HG03060 (cell line): ENCODE results near the gene FA2H.

Experiments used
- ATAC-seq: cut with Tn5 transposase; IDR thresholded peaks from one replicate; pipeline ENCODE4 v1.9.1; 2021; ENCODE audit warnings: low read depth, moderate number of reproducible peaks; ENCODE audit not compliant: unreplicated experiment

FA2H gene

DNA sequence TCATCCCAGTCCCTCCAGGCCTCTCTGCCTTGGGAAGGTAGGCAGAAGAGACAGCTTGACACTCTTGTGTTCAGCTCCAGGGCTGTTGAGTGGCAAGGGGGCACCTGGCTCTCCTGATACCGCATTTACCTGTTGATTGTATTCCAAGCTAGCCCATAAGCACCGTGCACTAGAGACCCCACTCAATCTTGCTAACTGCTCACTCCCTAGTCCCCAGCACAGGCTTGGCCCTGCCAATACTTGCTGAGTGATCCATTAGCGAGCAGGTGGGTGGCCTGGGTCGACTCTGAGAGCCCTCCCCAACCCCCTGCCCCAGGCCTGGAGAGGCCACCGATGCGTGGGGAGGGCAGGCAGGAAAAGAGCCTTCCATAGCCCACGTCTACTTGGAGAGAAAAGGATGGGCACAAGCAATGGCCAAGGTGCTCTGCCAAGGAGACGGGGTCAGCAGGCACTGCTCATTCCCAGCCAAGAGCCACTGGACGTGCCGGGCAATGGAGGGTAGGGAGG, 29.5 kb downstream of the FA2H start:
- ATAC-seq: no peak

DNA sequence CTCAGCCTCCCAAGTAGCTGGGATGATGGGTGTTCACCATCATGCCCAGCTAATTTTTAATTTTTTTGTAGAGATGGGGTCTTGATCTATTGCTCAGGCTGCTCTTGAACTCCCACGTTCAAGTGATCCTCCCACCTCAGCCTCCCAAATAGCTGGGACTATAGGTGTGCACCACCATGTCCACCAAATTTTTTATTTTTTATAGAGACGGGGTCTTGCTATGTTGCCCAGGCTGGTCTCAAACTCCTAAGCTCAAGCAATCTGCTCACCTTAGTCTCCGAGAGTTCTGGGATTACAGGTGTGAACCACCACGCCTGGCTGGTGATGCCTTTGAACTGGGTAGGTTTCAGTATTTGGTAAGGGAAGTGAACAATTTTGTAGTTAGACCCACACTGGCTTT, 30.1 kb downstream of the FA2H start:
- ATAC-seq: no peak

DNA sequence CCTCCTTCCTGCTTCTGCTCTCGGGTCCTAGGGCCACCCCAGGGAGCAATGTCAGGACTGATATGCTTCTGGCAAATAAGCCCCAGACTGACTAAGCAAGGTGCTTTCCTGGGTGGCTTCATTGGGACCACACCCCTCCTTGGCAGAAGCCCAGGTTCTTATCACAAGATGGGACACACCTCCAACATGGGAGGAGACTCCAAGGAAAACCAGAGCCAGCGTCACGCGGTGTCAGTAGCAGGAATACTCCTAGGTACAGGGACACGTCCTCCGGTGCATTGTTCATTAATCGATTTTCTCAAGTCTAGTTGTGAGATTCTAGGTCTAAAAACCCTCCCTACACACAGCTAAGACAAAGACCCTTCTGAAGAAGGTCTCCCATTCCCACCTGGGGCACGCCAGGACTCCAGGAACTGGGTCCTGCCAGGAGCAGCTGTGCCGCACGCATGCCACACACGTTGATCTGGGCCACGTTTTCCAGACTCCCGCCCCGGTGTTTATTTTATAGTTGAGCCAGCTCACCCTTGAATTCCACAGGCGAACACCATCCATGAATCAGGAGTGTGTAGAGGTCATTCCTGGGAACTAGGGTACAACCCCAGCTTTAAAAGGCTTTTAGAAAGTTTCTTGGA, 30.8 kb downstream of the FA2H start:
- no peak for ATAC-seq

DNA sequence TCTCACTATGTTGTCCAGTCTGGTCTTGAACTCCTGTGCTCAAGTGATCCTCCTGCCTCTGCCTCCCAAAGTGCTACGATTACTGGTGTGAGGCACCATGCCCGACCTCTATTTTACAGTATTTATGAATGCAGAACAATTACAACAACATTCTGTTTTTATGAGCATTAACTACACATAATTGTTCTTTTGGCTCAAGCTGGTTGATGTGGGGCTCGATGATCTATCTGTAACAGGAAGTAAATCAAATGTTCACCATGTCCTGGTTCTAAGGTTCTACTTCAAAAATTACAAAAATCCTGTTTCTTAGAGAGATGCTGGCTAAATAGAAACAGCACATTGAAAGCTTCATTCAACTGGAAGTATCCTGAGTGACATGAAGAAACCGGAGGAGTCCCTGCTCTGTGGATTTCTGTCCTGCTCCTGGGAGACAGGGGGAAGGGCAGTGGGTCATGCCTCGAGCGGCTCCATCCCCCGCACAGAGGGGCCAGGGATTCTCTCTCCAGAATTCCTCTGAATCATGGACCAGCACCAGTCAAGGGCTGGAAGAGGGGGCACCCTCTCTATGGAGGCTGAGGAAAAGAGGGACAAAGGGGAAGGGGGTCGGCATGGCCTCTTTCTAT, 31.5 kb downstream of the FA2H start:
- ATAC-seq: no peak

DNA sequence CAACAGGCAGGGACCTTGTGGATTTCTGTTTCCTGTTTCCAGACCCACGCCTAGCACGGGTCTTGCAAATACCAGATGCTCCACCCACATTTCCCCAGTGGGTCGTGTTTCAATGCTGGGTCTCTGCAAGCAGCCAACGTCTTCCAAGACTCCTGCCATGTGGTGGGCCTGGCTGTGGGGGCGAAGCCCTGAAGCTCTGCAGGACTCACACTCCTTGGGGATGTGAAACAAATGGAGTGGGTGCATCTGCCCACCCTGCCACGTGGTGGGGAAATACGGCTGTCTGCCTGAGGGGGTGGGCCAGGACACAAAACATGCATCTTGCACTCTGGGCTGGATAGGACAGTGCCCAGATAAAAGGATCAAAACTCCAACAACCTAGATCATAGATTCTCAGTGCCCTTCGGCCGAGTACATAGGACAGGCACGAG, 32.6 kb downstream of the FA2H start:
- ATAC-seq: no peak

DNA sequence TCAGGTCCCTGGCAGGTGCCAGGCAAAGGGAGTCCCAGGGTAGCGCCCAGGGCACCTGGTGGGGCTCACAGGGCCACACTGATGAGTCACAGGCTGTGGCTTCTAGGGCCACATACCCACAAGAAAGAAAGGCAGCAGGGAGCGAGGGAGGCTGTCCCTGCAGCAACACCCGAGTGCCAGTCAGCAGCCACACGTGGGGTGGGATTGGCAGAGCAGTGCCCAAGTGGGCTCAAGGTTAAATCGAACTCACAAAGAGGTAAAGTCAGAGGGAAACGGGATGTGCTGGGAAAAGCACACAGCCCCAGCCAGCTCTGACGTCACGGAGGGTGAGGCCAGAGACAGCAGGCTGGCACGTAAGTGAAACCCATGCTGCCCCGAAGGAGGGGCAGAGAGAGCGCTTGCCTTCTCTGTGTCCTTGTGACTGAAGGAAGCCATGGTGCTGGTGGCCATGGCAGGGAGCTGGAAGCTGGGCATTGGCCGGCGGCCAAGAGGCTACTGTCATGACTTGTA, 33.8 kb downstream of the FA2H start:
- no peak for ATAC-seq

DNA sequence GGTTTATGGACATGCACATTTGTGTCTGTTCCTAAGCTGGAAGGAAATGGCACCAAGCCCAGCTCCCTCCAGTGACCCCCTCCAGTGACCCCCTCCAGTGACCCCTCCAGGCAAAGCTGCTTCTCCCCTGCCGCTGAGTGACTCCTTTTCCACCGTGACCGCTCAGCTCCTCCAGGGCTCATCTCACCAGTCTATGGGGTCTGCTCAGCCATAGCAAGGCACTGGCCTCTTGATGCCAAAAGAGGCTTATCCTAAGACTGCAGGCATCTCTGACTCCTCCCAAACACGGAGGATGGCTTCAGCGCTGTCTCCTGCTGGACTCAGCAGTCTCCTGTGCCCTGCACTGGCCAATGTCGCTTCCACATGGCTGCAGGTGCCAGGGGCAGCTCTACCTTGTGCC, 35.3 kb downstream of the FA2H start:
- no peak for ATAC-seq

DNA sequence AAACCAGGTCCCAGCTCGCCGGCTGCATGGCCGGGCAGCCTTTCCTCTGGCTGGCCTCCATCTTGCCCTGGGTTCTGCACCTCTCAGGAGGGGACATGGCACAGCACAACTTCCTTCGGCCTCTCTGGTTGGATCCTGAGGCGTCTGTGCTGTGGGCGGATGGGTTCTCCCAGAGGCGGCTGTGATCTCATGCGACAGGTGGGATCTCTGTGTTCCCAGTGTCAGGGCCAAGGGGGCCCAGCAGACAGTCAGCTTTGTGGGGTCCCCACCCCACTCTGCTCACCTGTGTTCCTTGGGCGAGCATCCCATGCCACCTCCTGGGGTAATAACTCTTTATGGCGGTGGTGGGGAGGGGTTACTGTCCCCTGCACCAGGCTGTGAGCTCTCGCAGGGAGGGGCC, 35.8 kb downstream of the FA2H start:
- no peak for ATAC-seq

DNA sequence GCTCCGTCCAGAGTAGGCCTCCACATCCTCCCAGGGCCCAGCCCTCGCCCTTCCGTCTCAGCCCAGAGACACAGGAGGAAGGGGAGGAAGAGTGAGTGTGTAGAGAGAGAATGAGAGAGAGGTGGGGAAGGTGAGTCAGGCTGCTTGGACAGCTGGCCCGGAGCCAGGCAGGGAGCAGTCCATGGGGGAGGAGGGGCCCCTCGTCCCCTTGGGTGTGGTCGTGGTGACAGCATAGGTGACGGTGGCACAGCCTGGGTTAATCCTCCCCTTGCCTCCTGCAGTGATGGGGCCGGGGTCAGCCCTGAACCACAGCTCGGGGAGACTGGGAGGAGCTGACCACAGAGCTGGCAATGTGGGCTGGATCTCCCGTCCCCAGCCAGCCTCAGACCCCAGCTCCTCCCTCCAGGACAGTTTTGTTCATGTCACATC, 36.5 kb downstream of the FA2H start:
- ATAC-seq: no peak

DNA sequence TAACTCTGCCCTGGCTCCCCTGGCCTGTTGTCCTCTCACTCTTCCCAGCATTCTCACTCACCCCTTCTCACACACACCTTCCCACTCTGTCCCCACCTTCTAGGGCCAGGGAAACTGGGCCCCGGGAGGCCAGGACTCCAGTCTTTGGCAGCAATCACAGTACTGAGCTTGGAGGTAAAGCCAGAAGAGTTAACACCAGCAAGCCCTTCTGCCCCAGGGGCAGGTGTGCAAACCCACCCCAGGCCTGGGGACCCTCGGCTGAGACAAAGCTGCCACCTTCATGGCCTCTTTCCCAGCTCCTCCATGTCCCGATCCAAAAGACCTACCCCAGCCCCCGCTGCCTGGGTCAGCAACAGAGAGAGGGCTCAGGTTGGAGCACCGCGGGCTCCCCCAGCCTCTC, 37.1 kb downstream of the FA2H start:
- ATAC-seq: no peak

DNA sequence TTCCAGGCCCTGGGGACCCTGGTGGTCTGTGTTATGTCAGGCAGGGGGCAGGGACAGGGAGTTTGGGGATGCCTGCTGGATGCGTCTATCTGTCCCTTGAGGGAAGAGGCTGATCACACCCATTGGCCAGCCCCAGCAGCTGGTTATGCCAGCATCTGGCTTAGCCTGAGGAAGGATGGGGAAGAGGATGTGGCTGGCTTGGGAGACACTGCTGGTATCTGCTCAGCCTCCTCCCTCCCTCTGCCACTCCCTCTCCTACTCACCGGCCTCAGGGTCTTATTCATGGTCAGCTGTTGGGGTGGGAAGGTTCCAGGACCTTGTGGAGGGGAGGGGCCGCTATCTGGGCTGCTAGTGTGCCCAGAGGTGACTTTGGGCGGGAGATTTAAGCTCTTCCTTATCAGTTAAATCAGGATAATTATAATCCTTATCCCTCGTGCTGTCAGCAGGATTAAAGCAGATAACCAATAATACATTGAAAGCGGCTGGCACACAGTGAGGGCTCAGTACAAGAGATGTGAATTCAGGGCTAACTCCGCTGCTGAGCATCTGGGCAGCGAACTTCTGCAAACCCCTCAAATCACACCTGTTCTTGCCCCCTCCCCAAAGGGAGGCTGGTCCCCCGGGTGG, 38.0 kb downstream of the FA2H start:
- no peak for ATAC-seq

DNA sequence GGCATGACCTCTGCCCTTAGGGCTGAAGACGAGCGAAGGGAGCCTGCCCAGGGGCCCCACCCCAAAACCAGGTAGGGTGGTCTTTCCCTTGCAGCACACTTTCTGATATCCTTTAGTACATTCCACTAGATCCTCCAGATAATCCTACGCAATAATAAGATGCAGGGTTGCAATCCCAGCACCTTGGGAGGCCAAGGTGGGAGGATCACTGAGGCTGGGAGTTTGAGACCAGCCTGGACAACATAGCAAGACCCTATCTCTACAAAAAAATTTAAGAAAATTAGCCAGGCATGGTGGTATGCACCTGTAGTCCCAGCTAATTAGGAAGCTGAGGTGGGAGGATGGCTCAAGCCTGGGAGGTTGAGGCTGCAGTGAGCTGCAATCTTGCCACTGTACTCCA, 39.1 kb downstream of the FA2H start:
- no peak for ATAC-seq

DNA sequence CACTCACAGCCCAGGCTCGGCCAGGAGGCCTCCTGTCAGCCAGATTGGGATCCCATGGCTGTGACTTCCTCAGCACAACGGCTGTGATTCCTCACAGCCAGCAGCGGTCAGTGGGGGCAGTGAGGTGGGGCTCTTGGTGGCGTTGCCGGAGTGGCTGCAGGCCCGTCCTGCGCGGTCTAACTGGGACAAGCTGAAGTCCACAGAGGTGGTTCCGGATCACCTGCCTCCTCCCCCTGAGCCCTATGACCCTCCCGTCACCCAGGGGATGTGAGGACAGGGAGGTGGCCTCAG, 39.5 kb downstream of the FA2H start:
- no peak for ATAC-seq

DNA sequence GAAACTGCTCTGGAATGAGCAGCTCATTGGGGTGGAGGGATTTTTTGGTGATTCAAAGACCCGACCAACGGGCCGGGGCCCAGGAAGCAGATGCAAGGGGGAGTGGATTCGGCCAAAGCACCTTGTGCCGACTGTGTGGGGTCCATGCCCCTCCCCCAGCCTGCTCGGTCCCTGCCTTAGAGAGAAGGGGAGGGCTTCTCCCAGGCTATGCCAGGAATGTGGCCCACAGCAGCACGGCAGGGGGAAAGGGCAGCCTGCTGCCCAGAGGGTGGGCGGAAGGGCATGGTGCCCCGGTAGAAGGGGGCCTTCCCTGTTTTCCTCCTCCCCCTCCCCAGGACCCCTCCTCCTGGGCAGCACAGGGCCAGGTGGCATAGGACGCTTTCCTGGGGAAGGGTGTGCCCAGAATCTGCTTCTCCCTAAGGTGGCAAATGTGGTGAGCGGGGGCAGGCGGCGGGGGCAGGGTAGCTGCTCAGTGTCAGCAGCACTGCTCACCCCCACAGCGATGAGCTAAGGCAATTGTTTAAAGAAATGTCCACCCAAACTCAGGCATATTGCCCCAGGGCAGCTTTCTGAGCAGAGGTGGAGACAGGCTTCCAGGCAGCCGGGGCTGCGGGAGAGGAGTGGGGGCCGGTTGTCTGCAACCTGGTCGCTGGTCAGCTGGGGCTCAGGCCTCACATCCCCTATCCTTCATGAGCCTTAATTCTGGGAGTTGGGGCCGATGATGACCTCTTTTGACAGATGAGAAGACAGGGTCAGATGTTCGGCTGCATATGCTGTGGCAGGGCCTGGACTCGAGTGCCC, 40.1 kb downstream of the FA2H start:
- no peak for ATAC-seq

DNA sequence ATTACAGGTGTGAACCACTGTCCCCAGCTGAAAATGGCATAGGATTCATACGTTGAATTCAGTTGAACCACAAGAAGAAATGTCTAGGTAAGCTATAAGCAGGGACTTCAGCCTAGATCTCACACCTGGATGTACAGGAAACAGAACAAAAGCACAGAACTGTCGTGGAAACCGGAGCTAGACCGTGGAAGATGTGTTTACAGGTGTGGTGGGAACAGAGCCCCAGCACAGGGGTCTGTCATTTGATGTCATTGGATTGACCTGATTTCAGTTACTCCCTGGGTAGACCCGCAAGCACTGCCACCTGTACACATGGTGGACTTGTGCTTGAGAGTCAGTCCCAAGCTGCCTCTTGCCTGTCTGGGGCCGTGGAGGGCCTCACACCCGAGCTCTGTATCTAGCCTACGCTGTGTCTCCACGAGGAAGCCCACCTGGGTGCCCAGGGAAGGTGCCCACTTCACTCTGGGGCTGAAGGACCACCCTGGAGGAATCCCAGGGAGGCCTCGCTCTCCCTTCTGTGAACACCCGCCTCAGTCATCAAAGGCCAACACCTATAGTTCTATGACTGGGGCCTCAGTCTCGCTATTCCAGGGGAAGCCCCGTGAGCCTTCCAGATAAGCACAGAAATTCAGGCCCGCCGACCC, 41.8 kb downstream of the FA2H start:
- ATAC-seq: no peak

DNA sequence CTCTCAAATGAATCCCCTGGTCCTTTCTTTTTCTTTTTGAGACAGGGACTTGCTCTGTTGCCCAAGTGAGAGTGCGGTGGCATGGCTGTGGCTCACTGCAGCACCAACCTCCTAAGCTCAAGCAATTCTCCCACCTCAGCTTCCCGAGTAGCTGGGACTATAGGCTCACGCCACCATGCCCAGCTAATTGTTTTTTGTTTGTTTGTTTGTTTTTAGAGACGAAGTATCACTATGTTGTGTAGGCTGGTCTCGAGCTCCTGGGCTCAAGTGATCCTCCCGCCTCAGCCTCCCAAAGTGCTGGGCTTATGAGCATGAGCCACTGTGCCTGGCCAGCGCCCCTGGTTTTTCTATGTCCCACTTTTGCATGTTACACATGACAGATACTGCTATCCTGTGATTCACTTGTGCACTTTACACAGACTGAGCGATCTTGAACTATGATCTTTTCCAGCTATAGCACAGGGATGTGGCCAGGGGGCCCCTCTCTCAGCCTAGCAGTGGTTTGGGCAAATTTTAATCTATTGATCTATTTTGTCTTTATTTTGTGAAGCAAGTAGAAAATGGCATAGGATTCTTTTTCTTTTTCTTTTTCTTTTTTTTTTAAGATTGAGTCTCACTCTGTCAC, 42.7 kb downstream of the FA2H start:
- no peak for ATAC-seq

DNA sequence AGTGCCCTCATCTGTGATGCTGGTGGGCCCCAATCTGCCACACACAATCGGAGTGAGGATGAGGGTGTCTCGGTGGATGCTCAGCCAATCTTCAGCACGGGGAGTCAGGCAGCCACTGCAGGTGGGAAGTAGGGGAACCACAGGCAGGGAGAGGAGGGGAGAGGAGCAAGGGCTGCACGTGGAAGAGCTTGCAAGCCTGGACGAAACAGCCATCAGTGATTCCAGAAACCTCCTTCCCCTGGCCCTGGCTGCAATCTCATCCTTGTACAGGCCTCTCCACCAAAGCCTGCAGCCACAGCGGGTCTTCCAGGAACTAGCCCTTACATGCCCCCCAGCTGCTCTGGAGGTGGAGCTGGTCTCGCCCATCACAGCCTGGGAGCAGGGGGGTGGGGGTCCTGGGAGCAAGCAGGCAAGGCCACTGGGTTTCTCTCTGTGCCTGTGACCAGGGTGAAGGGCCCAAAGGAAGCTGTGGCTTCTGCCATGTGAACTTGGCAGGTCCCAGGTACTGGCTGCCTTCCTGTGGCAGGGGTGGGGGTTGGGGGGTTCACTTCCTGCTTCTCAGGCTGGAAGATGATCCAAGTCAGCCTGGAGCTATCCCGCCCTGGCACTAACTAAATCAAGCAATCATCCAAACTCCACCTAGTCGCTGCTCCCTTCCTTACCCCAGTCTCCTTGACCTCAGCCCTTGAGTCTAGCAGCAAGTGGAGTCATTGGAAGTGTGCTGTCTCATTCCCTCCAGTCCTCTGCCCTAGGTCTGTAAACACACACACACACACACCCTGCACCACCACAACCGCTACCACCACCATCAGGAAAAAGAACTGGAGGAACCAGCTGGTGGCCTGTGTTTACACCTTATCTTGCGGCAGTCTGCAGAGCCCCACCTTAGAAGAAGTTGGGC, 44.6 kb downstream of the FA2H start:
- no peak for ATAC-seq

DNA sequence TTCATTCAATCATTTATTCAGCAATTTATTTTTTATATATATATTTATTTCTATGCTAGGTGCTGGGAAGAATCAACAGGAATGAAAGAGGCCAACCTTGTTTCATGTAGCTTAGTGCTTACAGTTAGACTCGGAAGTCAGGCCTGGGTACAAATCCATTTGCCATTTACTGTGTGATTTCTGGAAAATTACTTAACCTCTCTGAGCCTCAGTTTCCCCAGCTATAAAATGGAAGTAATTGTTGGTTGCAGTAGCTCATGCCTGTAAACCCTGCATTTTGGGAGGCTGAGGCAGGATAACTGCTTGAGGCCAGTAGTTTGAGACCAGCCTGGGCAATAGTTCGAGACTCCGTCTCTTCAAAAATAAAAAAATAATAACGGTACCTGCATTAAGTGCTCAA, 46.7 kb downstream of the FA2H start:
- ATAC-seq: no peak

DNA sequence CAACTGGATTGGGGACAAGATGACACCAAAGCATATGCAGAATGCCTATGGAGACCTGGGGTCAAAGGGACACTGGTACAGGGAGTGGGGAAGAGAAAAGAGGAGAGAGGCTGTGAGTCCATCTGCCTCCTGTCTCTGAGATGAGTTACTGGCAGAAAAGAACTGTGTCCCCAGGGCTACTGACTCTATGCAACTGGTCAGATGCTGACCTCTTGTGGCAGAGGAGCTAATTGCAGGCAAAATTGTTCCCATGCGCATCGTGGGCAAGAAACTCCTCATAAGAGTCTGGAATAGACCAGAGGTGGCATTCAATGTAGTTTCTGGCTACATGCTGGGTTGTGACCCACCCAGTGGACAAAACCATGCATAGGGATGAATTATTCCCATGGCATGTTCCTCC, 47.9 kb downstream of the FA2H start:
- no peak for ATAC-seq
